ENCODE data around the gene KLF3.

Gene KLF3

GRCh38 chr4:38692421-38692820 is 28.4 kb downstream of the KLF3 start:
- in situ Hi-C loops (cut with MboI; ENCODE audit: low pct_unique_long_range_greater_than_20kb, low sequenced_read_pairs, unreplicated experiment) = no loop called here
- no peak for DNase-seq (ENCODE audit: low spot score)
- no peak for TF ChIP-seq CTCF (IDR thresholded peaks at IDR 0.05; ENCODE audit: extremely low read depth, insufficient read depth, missing control alignments)

GRCh38 chr4:38693569-38693968 is 29.6 kb downstream of the KLF3 start:
- no peak for TF ChIP-seq CTCF (IDR thresholded peaks at IDR 0.05; ENCODE audit: extremely low read depth, insufficient read depth, missing control alignments)
- in situ Hi-C loops (cut with MboI; ENCODE audit: low pct_unique_long_range_greater_than_20kb, low sequenced_read_pairs, unreplicated experiment) = no loop called here
- no peak for DNase-seq (ENCODE audit: low spot score)

- no peak for TF ChIP-seq CTCF (IDR thresholded peaks at IDR 0.05; ENCODE audit: extremely low read depth, insufficient read depth, missing control alignments)
- in situ Hi-C loops (cut with MboI; ENCODE audit: low pct_unique_long_range_greater_than_20kb, low sequenced_read_pairs, unreplicated experiment) = no loop called here
Observed at GRCh38 chr4:38694330-38694729, 30.3 kb downstream of the KLF3 start.

GRCh38 chr4:38695809-38696208 is 31.8 kb downstream of the KLF3 start:
- in situ Hi-C loops (cut with MboI; ENCODE audit: low pct_unique_long_range_greater_than_20kb, low sequenced_read_pairs, unreplicated experiment) = no loop called here
- DNase-seq (ENCODE audit: low spot score) = no peak
- no peak for TF ChIP-seq CTCF (IDR thresholded peaks at IDR 0.05; ENCODE audit: extremely low read depth, insufficient read depth, missing control alignments)

More at GRCh38 chr4:38694330-38694729, 30.3 kb downstream of the KLF3 start:
- DNase-seq (ENCODE audit: low spot score) = no peak

GRCh38 chr4:38696697-38697096 is 32.7 kb downstream of the KLF3 start:
- no peak for DNase-seq (ENCODE audit: low spot score)
- no peak for TF ChIP-seq CTCF (IDR thresholded peaks at IDR 0.05; ENCODE audit: extremely low read depth, insufficient read depth, missing control alignments)
- in situ Hi-C loops (cut with MboI; ENCODE audit: low pct_unique_long_range_greater_than_20kb, low sequenced_read_pairs, unreplicated experiment) = no loop called here

- TF ChIP-seq CTCF (IDR thresholded peaks at IDR 0.05; ENCODE audit: extremely low read depth, insufficient read depth, missing control alignments) = no peak
- in situ Hi-C loops (cut with MboI; ENCODE audit: low pct_unique_long_range_greater_than_20kb, low sequenced_read_pairs, unreplicated experiment) = no loop called here
- DNase-seq (ENCODE audit: low spot score) = no peak
Observed at GRCh38 chr4:38698176-38698575, 34.2 kb downstream of the KLF3 start.

- in situ Hi-C loops (cut with MboI; ENCODE audit: low pct_unique_long_range_greater_than_20kb, low sequenced_read_pairs, unreplicated experiment) = no loop called here
- no peak for TF ChIP-seq CTCF (IDR thresholded peaks at IDR 0.05; ENCODE audit: extremely low read depth, insufficient read depth, missing control alignments)
- DNase-seq (ENCODE audit: low spot score) = no peak
Observed at GRCh38 chr4:38699112-38699511, 35.1 kb downstream of the KLF3 start.

Data from GM13977 (cell line).